HEK293 (cell line): ENCODE results near the gene PRR16.

ENCODE experiments used
- CTCF ChIA-PET: fragments of 350-600 bp; formaldehyde crosslinking; extraction: SDS; loops from one replicate; lab custom pipeline; 2021; ENCODE audit warnings: antibody characterized with exemption; lab: Yijun Ruan, JAX
- POLR2A ChIA-PET: fragments of 300-600 bp; formaldehyde crosslinking; extraction: SDS; loops from one replicate; lab custom pipeline; 2020; ENCODE audit warnings: antibody characterized with exemption, inconsistent platforms; lab: Yijun Ruan, JAX
- H3K27ac ChIP-seq: fragments of 200-500 bp; sonication (Bioruptor generic); 2 replicates; pipeline ENCODE4 v1.5.1; 2014; ENCODE audit warnings: low read depth, low read length, control low read depth, inconsistent platforms; ENCODE audit errors: extremely low read depth
- H3K36me3 ChIP-seq, 2 experiments: fragments of 200-500 bp in 1 of 2; sonication (Bioruptor generic) in 1 of 2; 1 replicate in 1 of 2; 2 replicates in 1 of 2; pipeline ENCODE4 v1.5.1; 2014 to 2017; ENCODE audit warnings: inconsistent platforms in 2 of 2, low read length in 2 of 2; ENCODE audit not compliant: control insufficient read depth in 2 of 2, insufficient read depth in 1 of 2
- H3K4me1 ChIP-seq: fragments of 200-500 bp; sonication (Bioruptor generic); 2 replicates; pipeline ENCODE4 v1.5.1; 2014; ENCODE audit warnings: mild to moderate bottlenecking, low read length, inconsistent platforms; ENCODE audit not compliant: control insufficient read depth, insufficient read depth
- H3K4me3 ChIP-seq: 2 replicates; pipeline ENCODE4 v1.5.1; 2011; ENCODE audit warnings: low read depth, mild to moderate bottlenecking, control low read depth, low read length, moderate library complexity
- H3K9me3 ChIP-seq: fragments of 200-500 bp; sonication (Bioruptor generic); 2 replicates; pipeline ENCODE4 v1.5.1; 2014; ENCODE audit warnings: low read depth, low read length, inconsistent platforms; ENCODE audit not compliant: control insufficient read depth, insufficient read depth
- AEBP2 ChIP-seq: fragments of 450-650 bp; formaldehyde crosslinking; IDR thresholded peaks from 2 replicates; pipeline ENCODE4 v1.5.1; 2016; ENCODE audit warnings: missing biosample characterization, missing genetic modification characterization, borderline replicate concordance
- GFI1B ChIP-seq: fragments of 450-650 bp; formaldehyde crosslinking; IDR thresholded peaks from 2 replicates; pipeline ENCODE4 v1.5.1; 2016; ENCODE audit warnings: missing biosample characterization, missing genetic modification characterization
- MEIS1 ChIP-seq: sonication (generic); formaldehyde crosslinking; IDR thresholded peaks from 2 replicates; pipeline ENCODE4 v1.8.1; 2022; ENCODE audit warnings: missing genetic modification reagents, mild to moderate bottlenecking, borderline replicate concordance
- OSR2 ChIP-seq: fragments of 450-650 bp; formaldehyde crosslinking; IDR thresholded peaks from 2 replicates; pipeline ENCODE4 v1.5.1; 2016; ENCODE audit warnings: missing biosample characterization, missing genetic modification characterization
- SCRT1 ChIP-seq: fragments of 450-650 bp; formaldehyde crosslinking; IDR thresholded peaks from 2 replicates; pipeline ENCODE4 v1.5.1; 2016; ENCODE audit warnings: missing biosample characterization, missing genetic modification characterization, borderline replicate concordance
- SETDB1 ChIP-seq: IDR thresholded peaks from one replicate; pipeline ENCODE4 v1.6.1; 2017; ENCODE audit warnings: mild to moderate bottlenecking, low read length, moderate library complexity, mixed read lengths; ENCODE audit not compliant: insufficient read length
- SP7 ChIP-seq: fragments of 450-650 bp; formaldehyde crosslinking; IDR thresholded peaks from 2 replicates; pipeline ENCODE4 v1.5.1; 2016; ENCODE audit warnings: missing biosample characterization, missing genetic modification characterization
- YY1 ChIP-seq: fragments of 450-650 bp; formaldehyde crosslinking; IDR thresholded peaks from 2 replicates; pipeline ENCODE4 v1.5.1; 2018; ENCODE audit warnings: missing biosample characterization, missing genetic modification characterization
- ZBTB17 ChIP-seq: fragments of 450-650 bp; formaldehyde crosslinking; IDR thresholded peaks from 2 replicates; pipeline ENCODE4 v1.5.1; 2016; ENCODE audit warnings: missing biosample characterization, missing genetic modification characterization
- ZBTB20 ChIP-seq: fragments of 450-650 bp; formaldehyde crosslinking; IDR thresholded peaks from 2 replicates; pipeline ENCODE4 v1.5.1; 2016; ENCODE audit warnings: missing biosample characterization, missing genetic modification characterization
- ZBTB7A ChIP-seq: fragments of 450-650 bp; formaldehyde crosslinking; IDR thresholded peaks from 2 replicates; pipeline ENCODE4 v1.5.1; 2016; ENCODE audit warnings: low read depth, missing biosample characterization, missing genetic modification characterization
- ZBTB8A ChIP-seq: fragments of 450-650 bp; formaldehyde crosslinking; IDR thresholded peaks from 2 replicates; pipeline ENCODE4 v1.5.1; 2016; ENCODE audit warnings: missing biosample characterization, missing genetic modification characterization
- ZFHX2 ChIP-seq: fragments of 450-650 bp; formaldehyde crosslinking; conservative IDR thresholded peaks from 2 replicates; pipeline ENCODE4 v1.5.1; 2016; ENCODE audit warnings: missing biosample characterization, missing genetic modification characterization
- ZNF19 ChIP-seq: fragments of 450-650 bp; formaldehyde crosslinking; IDR thresholded peaks from 2 replicates; pipeline ENCODE4; 2016; ENCODE audit warnings: missing biosample characterization, missing genetic modification characterization, low read depth
- ZNF211 ChIP-seq: fragments of 450-650 bp; formaldehyde crosslinking; IDR thresholded peaks from 2 replicates; pipeline ENCODE4 v1.5.1; 2016; ENCODE audit warnings: low read depth, missing biosample characterization, missing genetic modification characterization
- ZNF221 ChIP-seq: fragments of 450-650 bp; formaldehyde crosslinking; IDR thresholded peaks from 2 replicates; pipeline ENCODE4 v1.5.1; 2017; ENCODE audit warnings: missing biosample characterization, missing genetic modification characterization, borderline replicate concordance
- ZNF302 ChIP-seq: fragments of 450-650 bp; formaldehyde crosslinking; IDR thresholded peaks from 2 replicates; pipeline ENCODE4 v1.5.1; 2016; ENCODE audit warnings: missing biosample characterization, missing genetic modification characterization, low read depth
- ZNF350 ChIP-seq: fragments of 450-650 bp; formaldehyde crosslinking; IDR thresholded peaks from 2 replicates; pipeline ENCODE4 v1.5.0; 2017; ENCODE audit warnings: missing biosample characterization, mild to moderate bottlenecking, missing genetic modification characterization
- ZNF37A ChIP-seq: fragments of 450-650 bp; IDR thresholded peaks from 2 replicates; pipeline ENCODE4 v1.5.1; 2018; ENCODE audit warnings: missing biosample characterization, missing genetic modification characterization
- ZNF398 ChIP-seq: fragments of 450-650 bp; formaldehyde crosslinking; IDR thresholded peaks from 2 replicates; pipeline ENCODE4 v1.5.1; 2017; ENCODE audit warnings: missing biosample characterization, missing genetic modification characterization
- ZNF473 ChIP-seq: fragments of 450-650 bp; formaldehyde crosslinking; IDR thresholded peaks from 2 replicates; pipeline ENCODE4 v1.5.1; 2017; ENCODE audit warnings: missing biosample characterization, missing genetic modification characterization
- ZNF48 ChIP-seq: fragments of 450-650 bp; formaldehyde crosslinking; IDR thresholded peaks from 2 replicates; pipeline ENCODE4 v1.5.1; 2016; ENCODE audit warnings: missing biosample characterization, missing genetic modification characterization
- ZNF501 ChIP-seq: fragments of 450-650 bp; formaldehyde crosslinking; IDR thresholded peaks from 2 replicates; pipeline ENCODE4 v1.5.1; 2016; ENCODE audit warnings: missing biosample characterization, missing genetic modification characterization
- ZNF558 ChIP-seq: fragments of 450-650 bp; formaldehyde crosslinking; IDR thresholded peaks from 2 replicates; pipeline ENCODE4 v1.5.1; 2016; ENCODE audit warnings: missing biosample characterization, missing genetic modification characterization
- ZNF664 ChIP-seq: fragments of 450-650 bp; formaldehyde crosslinking; IDR thresholded peaks from 2 replicates; pipeline ENCODE4 v1.5.1; 2016; ENCODE audit warnings: missing biosample characterization, missing genetic modification characterization
- ZSCAN18 ChIP-seq: fragments of 450-650 bp; formaldehyde crosslinking; IDR thresholded peaks from 2 replicates; pipeline ENCODE4 v1.5.1; 2016; ENCODE audit warnings: missing biosample characterization, missing genetic modification characterization
- TF ChIP-seq, protein P1 (sequence below): fragments of 450-650 bp; formaldehyde crosslinking; IDR thresholded peaks from 2 replicates; pipeline ENCODE4 v1.5.1; 2016; ENCODE audit warnings: missing biosample characterization, missing genetic modification characterization

Gene PRR16

DNA sequence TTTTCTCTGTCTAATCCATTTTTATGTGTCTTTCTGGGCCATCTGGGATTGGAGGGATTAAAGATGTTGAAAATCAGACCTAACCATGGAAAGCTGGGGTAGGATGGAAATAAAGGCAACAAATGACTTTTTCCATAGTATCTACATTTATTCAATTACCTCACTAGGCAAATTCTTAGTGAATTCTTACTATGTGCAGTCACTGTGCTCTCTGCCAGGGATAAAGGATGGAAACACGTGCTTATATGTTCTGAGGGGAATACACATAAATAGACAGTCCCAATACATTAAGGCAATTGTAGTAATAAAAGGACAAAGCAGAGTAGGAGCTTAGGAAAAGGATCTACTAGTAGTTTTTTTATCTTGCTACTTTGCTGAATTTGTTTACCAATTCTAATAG lies 214.2 kb downstream of the PRR16 start (continued):
- TF ChIP-seq ZNF398 (tag by site-specific recombination) = no peak
- TF ChIP-seq ZBTB7A (tag by site-specific recombination) = no peak
- no peak for TF ChIP-seq ZSCAN18 (tag by site-specific recombination)
- TF ChIP-seq YY1 (tag by site-specific recombination) = no peak
- TF ChIP-seq ZNF302 = no peak
- no peak for TF ChIP-seq ZNF664 (tag by site-specific recombination)
- no peak for TF ChIP-seq SCRT1 (tag by site-specific recombination)
- no peak for TF ChIP-seq ZNF350 (tag by site-specific recombination)
- TF ChIP-seq ZNF211 = no peak

GRCh38 chr5:120682851-120683250 lies 218.8 kb downstream of the PRR16 start:
- no peaks in the 10 kb centered on the region for H3K4me1 ChIP-seq
- ChIA-PET POLR2A (no interaction called here), CTCF (interaction anchor here (1.2 kb wide), 1 partner anchor 9 kb away, joined by 4 read pairs; no protein-coding TSS in a partner anchor)
- H3K4me3 ChIP-seq = no peak overlapping the region
- TF ChIP-seq ZNF19 (tag by site-specific recombination) = no peak
- TF ChIP-seq ZBTB8A = no peak
- no peak for TF ChIP-seq YY1 (tag by site-specific recombination)
- TF ChIP-seq, protein P1, sequence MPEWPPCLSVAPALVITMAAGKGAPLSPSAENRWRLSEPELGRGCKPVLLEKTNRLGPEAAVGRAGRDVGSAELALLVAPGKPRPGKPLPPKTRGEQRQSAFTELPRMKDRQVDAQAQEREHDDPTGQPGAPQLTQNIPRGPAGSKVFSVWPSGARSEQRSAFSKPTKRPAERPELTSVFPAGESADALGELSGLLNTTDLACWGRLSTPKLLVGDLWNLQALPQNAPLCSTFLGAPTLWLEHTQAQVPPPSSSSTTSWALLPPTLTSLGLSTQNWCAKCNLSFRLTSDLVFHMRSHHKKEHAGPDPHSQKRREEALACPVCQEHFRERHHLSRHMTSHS (tag by site-specific recombination) = no peak
- no peak for TF ChIP-seq ZNF501 (tag by site-specific recombination)
- TF ChIP-seq SETDB1 = no peak
- TF ChIP-seq ZFHX2 (tag by site-specific recombination) = no peak
- no peak for TF ChIP-seq ZNF558
- no peak for TF ChIP-seq OSR2
- TF ChIP-seq ZNF37A (tag by site-specific recombination) = no peak
- no peak for TF ChIP-seq ZNF221 (tag by site-specific recombination)
- TF ChIP-seq ZNF48 (tag by site-specific recombination) = no peak
- TF ChIP-seq ZBTB17 = no peak
- TF ChIP-seq SP7 (tag by site-specific recombination) = no peak
- TF ChIP-seq AEBP2 = no peak
- TF ChIP-seq GFI1B (tag by site-specific recombination) = no peak
- TF ChIP-seq ZNF473 (tag by site-specific recombination) = no peak
- no peak for TF ChIP-seq ZBTB20 (tag by site-specific recombination)
- TF ChIP-seq MEIS1 (CRISPR knock-in tag) = no peak
- no peak overlapping the region for H3K27ac ChIP-seq
- H3K36me3 ChIP-seq = no peaks in the 10 kb centered on the region
- H3K9me3 ChIP-seq = no peaks in the 10 kb centered on the region
